HepG2 (cell line): ENCODE data around the gene CLDN19. TPM values are rescaled to one million over a fixed set of nuclear protein-coding genes. Genes with fewer than 3 reads are reported as not detected.

Experiments used
- ATF5 ChIP-seq: sonication (generic); formaldehyde crosslinking; IDR thresholded peaks from 2 replicates; pipeline ENCODE4 v1.4.0; 2020; ENCODE audit warnings: mild to moderate bottlenecking, low read depth, missing genetic modification reagents
- CENPT ChIP-seq: sonication (generic); formaldehyde crosslinking; IDR thresholded peaks from 2 replicates; pipeline ENCODE4 v1.8.0; 2022; ENCODE audit warnings: low read depth, mild to moderate bottlenecking, moderate library complexity, missing genetic modification reagents
- CTCF ChIP-seq: sonication (generic); formaldehyde crosslinking; IDR thresholded peaks from 2 replicates; pipeline ENCODE4 v1.5.0; 2020; ENCODE audit warnings: mild to moderate bottlenecking, missing genetic modification reagents, moderate library complexity
- E2F1 ChIP-seq: sonication (generic); formaldehyde crosslinking; IDR thresholded peaks from 2 replicates; pipeline ENCODE4 v1.5.0; 2020; ENCODE audit warnings: missing genetic modification reagents
- ERF ChIP-seq: IDR thresholded peaks from 2 replicates; pipeline ENCODE4 v1.6.1; 2018; ENCODE audit warnings: missing biosample characterization, missing genetic modification reagents
- HNRNPK ChIP-seq: fragments of 200-400 bp; formaldehyde crosslinking; IDR thresholded peaks from 2 replicates; pipeline ENCODE4 v1.6.1; 2018; ENCODE audit warnings: low read length, low read depth, moderate library complexity, mild to moderate bottlenecking; ENCODE audit not compliant: poor library complexity, severe bottlenecking
- NR2C2 ChIP-seq: sonication (generic); formaldehyde crosslinking; IDR thresholded peaks from 2 replicates; pipeline ENCODE4 v1.4.0; 2020; ENCODE audit warnings: missing genetic modification reagents, mild to moderate bottlenecking, moderate library complexity, borderline replicate concordance
- PCBP1 ChIP-seq: fragments of 200-400 bp; formaldehyde crosslinking; IDR thresholded peaks from 2 replicates; pipeline ENCODE4 v1.6.1; 2017; ENCODE audit warnings: mild to moderate bottlenecking, low read depth, low read length, borderline replicate concordance
- TBX3 ChIP-seq: fragments of 450-650 bp; IDR thresholded peaks from 2 replicates; pipeline ENCODE4 v1.6.1; 2017; ENCODE audit warnings: antibody characterized with exemption, mild to moderate bottlenecking, inconsistent platforms, borderline replicate concordance
- TFAP4 ChIP-seq: sonication (generic); IDR thresholded peaks from 2 replicates; pipeline ENCODE4 v1.6.1; 2016; ENCODE audit warnings: low read depth, borderline replicate concordance
- TRAFD1 ChIP-seq: sonication (generic); formaldehyde crosslinking; IDR thresholded peaks from 2 replicates; pipeline ENCODE4 v1.5.1; 2020; ENCODE audit warnings: missing genetic modification reagents, mild to moderate bottlenecking, borderline replicate concordance
- ZKSCAN1 ChIP-seq: fragments of 150-350 bp; IDR thresholded peaks from 2 replicates; pipeline ENCODE4 v1.6.1; 2014; ENCODE audit warnings: low read length
- ZMAT3 ChIP-seq: sonication (generic); formaldehyde crosslinking; conservative IDR thresholded peaks from 2 replicates; pipeline ENCODE4 v1.7.0; 2021; ENCODE audit warnings: missing genetic modification reagents
- ZNF160 ChIP-seq: sonication (generic); formaldehyde crosslinking; IDR thresholded peaks from 2 replicates; pipeline ENCODE4 v1.8.0; 2022; ENCODE audit warnings: mild to moderate bottlenecking, inconsistent platforms, missing genetic modification reagents
- ZNF230 ChIP-seq: sonication (generic); formaldehyde crosslinking; IDR thresholded peaks from 2 replicates; pipeline ENCODE4 v1.4.0; 2020; ENCODE audit warnings: mild to moderate bottlenecking, missing genetic modification reagents
- ZNF619 ChIP-seq: sonication (generic); formaldehyde crosslinking; IDR thresholded peaks from 2 replicates; pipeline ENCODE4 v1.4.0; 2020; ENCODE audit warnings: mild to moderate bottlenecking, missing genetic modification reagents
- ZXDC ChIP-seq: sonication (generic); formaldehyde crosslinking; IDR thresholded peaks from 2 replicates; pipeline ENCODE4 v1.5.0; 2020; ENCODE audit warnings: mild to moderate bottlenecking, missing genetic modification reagents
- polyA plus RNA-seq, 8 experiments: library from polyadenylated mRNA; depleted of rRNA in 3 of 8; stranded (reverse) in 7 of 8; unstranded in 1 of 8; fragments of >200 nt; fragmentation: Illumina TruSeq in 4 of 8; extraction: Trizol in 4 of 8; gene quantifications; 2 replicates each; pipeline versions ENCODE4 v1.2.1 to v1.2.3, GENCODE V29; 2011 to 2016; ENCODE audit warnings: low read depth in 4 of 8, missing spikeins in 1 of 8, mixed read lengths in 1 of 8; ENCODE audit not compliant: insufficient read depth in 1 of 8
- total RNA-seq, 5 experiments: library from RNA; depleted of rRNA; stranded (reverse); fragments of >200 nt; fragmentation: Illumina TruSeq; extraction: Trizol; gene quantifications; 2 replicates each; pipeline ENCODE4 v1.2.3, GENCODE V29; 2016; ENCODE audit warnings: low read depth in 1 of 5

CLDN19 gene
- total and polyA plus RNA-seq, 2 of the 13 experiments (the other 11 are each of a cell fraction or from before 2014, with no cell fraction given), result 5.0 to 7.6 TPM

GRCh38 chr1:42766741-42767509 lies 26.9 kb upstream of the CLDN19 start, which contains the start of the genes C1orf50 and P3H1 (continued):
- peak; percentile 35; the same call in 1 of the 2 replicates for TF ChIP-seq CTCF (CRISPR knock-in tag)
- TF ChIP-seq NR2C2 (CRISPR knock-in tag), result no peak; the same call in 1 of the 2 replicates
- no peak for TF ChIP-seq TBX3
- TF ChIP-seq ERF (CRISPR knock-in tag), result peak; percentile 33
- TF ChIP-seq CENPT (CRISPR knock-in tag), result no peak; the same call in 1 of the 2 replicates
- TF ChIP-seq ZNF230, result peak; percentile 81; the same call in 1 of the 2 replicates
- TF ChIP-seq ZMAT3 (CRISPR knock-in tag), result no peak
- no peak for TF ChIP-seq ZNF619 (CRISPR knock-in tag)
- TF ChIP-seq TFAP4, result no peak; the same call in 1 of the 2 replicates
- peak; percentile 35; the same call in 1 of the 2 replicates for TF ChIP-seq ATF5
- TF ChIP-seq HNRNPK, result no peak
- no peak for TF ChIP-seq ZKSCAN1
- no peak for TF ChIP-seq TRAFD1 (CRISPR knock-in tag)
- TF ChIP-seq E2F1, result no peak
- 0 out of 2 replicates have a peak, but pooled peaks have one; percentile 8 for TF ChIP-seq ZXDC
- no peak for TF ChIP-seq PCBP1
- peak; percentile 29; the same call in 1 of the 2 replicates for TF ChIP-seq ZNF160 (CRISPR knock-in tag)
